Esophagus (tissue), 2 donors: ENCODE results near the gene GTSE1. TPM values are rescaled to one million over a fixed set of nuclear protein-coding genes. Genes with fewer than 3 reads are reported as not detected.

Experiments
- H3K27ac ChIP-seq, 2 donors: one replicate each; pipeline ENCODE4 v1.5.1; 2013; ENCODE audit warnings: low read depth in 2 of 2, mild to moderate bottlenecking in 2 of 2, inconsistent platforms in 1 of 2, low read length in 1 of 2, moderate library complexity in 1 of 2
- H3K27me3 ChIP-seq, 2 donors: one replicate each; pipeline ENCODE4 v1.6.1; 2013; ENCODE audit warnings: low read length in 2 of 2, control low read depth in 1 of 2, mild to moderate bottlenecking in 1 of 2; ENCODE audit not compliant: insufficient read depth in 2 of 2, control insufficient read depth in 1 of 2
- H3K36me3 ChIP-seq, 2 donors: one replicate each; pipeline ENCODE4 v1.6.1; 2013; ENCODE audit warnings: low read length in 1 of 2; ENCODE audit not compliant: control insufficient read depth in 2 of 2, insufficient read depth in 2 of 2
- H3K4me1 ChIP-seq, 2 donors: one replicate each; pipeline ENCODE4 v1.6.1; 2013; ENCODE audit warnings: low read length in 1 of 2; ENCODE audit not compliant: control insufficient read depth in 2 of 2, insufficient read depth in 2 of 2
- H3K4me3 ChIP-seq, 2 donors: one replicate each; pipeline ENCODE4 v1.5.1; 2013; ENCODE audit warnings: low read length in 2 of 2, mild to moderate bottlenecking in 2 of 2, low read depth in 1 of 2, moderate library complexity in 1 of 2
- H3K9me3 ChIP-seq, 2 donors: one replicate each; pipeline ENCODE4 v1.6.1; 2013; ENCODE audit warnings: mild to moderate bottlenecking in 2 of 2, low read depth in 1 of 2, low read length in 1 of 2, moderate library complexity in 1 of 2; ENCODE audit not compliant: control insufficient read depth in 2 of 2, insufficient read depth in 1 of 2
- WGBS, 2 donors: extraction: QIAGEN DNeasy Blood & Tissue Kit; methylation state at CpG; one replicate each; pipeline ENCODE4 v1.1.7; 2013; 5-methylcytosine and 5-hydroxymethylcytosine counted together
- polyA plus RNA-seq, 2 donors: library from polyadenylated mRNA; stranded (reverse); fragments of 200-250 nt; gene quantifications; one replicate each; pipeline ENCODE4 v1.2.3, GENCODE V29; 2013
- donor health status: healthy with polysubstance abuse.
- donor health status: Bipolar disorder and iron deficiency.

Gene GTSE1
- polyA plus RNA-seq, 2 donors: 5.0 to 7.4 TPM

GRCh38 chr22:46286006-46286405 lies 10.7 kb upstream of the GTSE1 start:
- Histone ChIP-seq H3K27ac (no peak overlapping the region), H3K4me3 (no peak overlapping the region), H3K4me1 (no peaks in the 10 kb centered on the region), H3K36me3 (peaks cover 3 to 43% of the 10 kb centered on the region in 2 donors), H3K9me3 (no peaks in the 10 kb centered on the region), H3K27me3 (no peaks in the 10 kb centered on the region)
- 91 to 94% methylated on average over 3 of the region's 3 CpGs for WGBS, 2 donors

GRCh38 chr22:46286941-46287872 lies 9.5 kb upstream of the GTSE1 start:
- Histone ChIP-seq H3K36me3 (peaks cover 5 to 33% of the 10 kb centered on the region in 2 donors), H3K27me3 (no peaks in the 10 kb centered on the region), H3K4me3 (no peak overlapping the region), H3K4me1 (no peaks in the 10 kb centered on the region), H3K9me3 (no peaks in the 10 kb centered on the region), H3K27ac (peak overlapping the region; percentile 29 to 42)
- 86% methylated on average over 15 of the region's 15 CpGs for WGBS, 2 donors

- Histone ChIP-seq H3K4me3 (no peak overlapping the region), H3K9me3 (no peaks in the 10 kb centered on the region), H3K4me1 (peaks cover 0 to 2% of the 10 kb centered on the region in 2 donors), H3K27me3 (no peaks in the 10 kb centered on the region), H3K36me3 (peaks cover 7 to 33% of the 10 kb centered on the region in 2 donors), H3K27ac (peak overlapping the region; percentile 29 to 42)
- 69 to 71% methylated on average over 24 of the region's 24 CpGs for WGBS, 2 donors
These were observed 8.6 kb upstream of the GTSE1 start for GRCh38 chr22:46287873-46288751.

GRCh38 chr22:46288846-46289243 lies 7.8 kb upstream of the GTSE1 start:
- Histone ChIP-seq H3K36me3 (peaks cover 7 to 32% of the 10 kb centered on the region in 2 donors), H3K9me3 (no peaks in the 10 kb centered on the region), H3K4me1 (peaks cover 0 to 2% of the 10 kb centered on the region in 2 donors), H3K4me3 (no peak overlapping the region), H3K27ac (peak overlapping the region in 1 of 2 donors; percentile 6), H3K27me3 (no peaks in the 10 kb centered on the region)
- 89 to 93% methylated on average over 7 of the region's 7 CpGs for WGBS, 2 donors

- H3K9me3 ChIP-seq: no peaks in the 10 kb centered on the region
- 83 to 85% methylated on average over 33 of the region's 33 CpGs for WGBS, 2 donors
- peak overlapping the region in 1 of 2 donors; percentile 6 for H3K27ac ChIP-seq
- peaks cover 0 to 2% of the 10 kb centered on the region in 2 donors for H3K4me1 ChIP-seq
- peaks cover 7 to 27% of the 10 kb centered on the region in 2 donors for H3K36me3 ChIP-seq
- H3K4me3 ChIP-seq: no peak overlapping the region
- no peaks in the 10 kb centered on the region for H3K27me3 ChIP-seq
These were observed 7.3 kb upstream of the GTSE1 start for GRCh38 chr22:46289244-46289891.

- Histone ChIP-seq H3K9me3 (no peaks in the 10 kb centered on the region), H3K4me3 (no peak overlapping the region), H3K36me3 (peaks cover 4 to 22% of the 10 kb centered on the region in 2 donors), H3K27me3 (no peaks in the 10 kb centered on the region), H3K4me1 (peaks cover 0 to 2% of the 10 kb centered on the region in 2 donors), H3K27ac (peak overlapping the region in 1 of 2 donors; percentile 2)
- 92 to 95% methylated on average over 17 of the region's 17 CpGs for WGBS, 2 donors
These were observed 6.4 kb upstream of the GTSE1 start for GRCh38 chr22:46290121-46290842.

GRCh38 chr22:46290843-46291785 lies 5.6 kb upstream of the GTSE1 start:
- Histone ChIP-seq H3K4me1 (peaks cover 3 to 6% of the 10 kb centered on the region in 2 donors), H3K27me3 (no peaks in the 10 kb centered on the region), H3K27ac (peak overlapping the region in 1 of 2 donors; percentile 2), H3K9me3 (no peaks in the 10 kb centered on the region), H3K4me3 (no peak overlapping the region), H3K36me3 (peaks cover 4 to 22% of the 10 kb centered on the region in 2 donors)
- WGBS, 2 donors: 94 to 96% methylated on average over 23 of the region's 23 CpGs

- H3K27ac ChIP-seq: no peak overlapping the region
These were observed 4.5 kb upstream of the GTSE1 start for GRCh38 chr22:46292173-46292572.

More at GRCh38 chr22:46292173-46292572, 4.5 kb upstream of the GTSE1 start:
- H3K4me3 ChIP-seq: no peak overlapping the region
- no peaks in the 10 kb centered on the region for H3K27me3 ChIP-seq
- H3K36me3 ChIP-seq: peaks cover 4 to 15% of the 10 kb centered on the region in 2 donors
- no peaks in the 10 kb centered on the region for H3K9me3 ChIP-seq
- WGBS, 2 donors: 89 to 96% methylated on average over 3 of the region's 3 CpGs
- H3K4me1 ChIP-seq: peaks cover 3 to 7% of the 10 kb centered on the region in 2 donors
